Measurements from ENCODE around the gene SPEF1. TPM values are rescaled to one million over a fixed set of nuclear protein-coding genes. Genes with fewer than 3 reads are reported as not detected.
A peak's percentile ranks its signal among the peaks of the same experiment; 100 is the strongest.
"Not testable (repeated sequence)": the region's sequence is repeated elsewhere in the genome, so short reads cannot be mapped to it uniquely, and the experiment has no call there.

The SPEF1 gene, protein sequence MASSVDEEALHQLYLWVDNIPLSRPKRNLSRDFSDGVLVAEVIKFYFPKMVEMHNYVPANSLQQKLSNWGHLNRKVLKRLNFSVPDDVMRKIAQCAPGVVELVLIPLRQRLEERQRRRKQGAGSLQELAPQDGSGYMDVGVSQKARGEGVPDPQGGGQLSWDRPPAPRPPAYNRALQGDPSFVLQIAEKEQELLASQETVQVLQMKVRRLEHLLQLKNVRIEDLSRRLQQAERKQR
- total RNA-seq: under 1 TPM in 1 of 2 experiments, not detected in 1; 0.14 TPM

DNA sequence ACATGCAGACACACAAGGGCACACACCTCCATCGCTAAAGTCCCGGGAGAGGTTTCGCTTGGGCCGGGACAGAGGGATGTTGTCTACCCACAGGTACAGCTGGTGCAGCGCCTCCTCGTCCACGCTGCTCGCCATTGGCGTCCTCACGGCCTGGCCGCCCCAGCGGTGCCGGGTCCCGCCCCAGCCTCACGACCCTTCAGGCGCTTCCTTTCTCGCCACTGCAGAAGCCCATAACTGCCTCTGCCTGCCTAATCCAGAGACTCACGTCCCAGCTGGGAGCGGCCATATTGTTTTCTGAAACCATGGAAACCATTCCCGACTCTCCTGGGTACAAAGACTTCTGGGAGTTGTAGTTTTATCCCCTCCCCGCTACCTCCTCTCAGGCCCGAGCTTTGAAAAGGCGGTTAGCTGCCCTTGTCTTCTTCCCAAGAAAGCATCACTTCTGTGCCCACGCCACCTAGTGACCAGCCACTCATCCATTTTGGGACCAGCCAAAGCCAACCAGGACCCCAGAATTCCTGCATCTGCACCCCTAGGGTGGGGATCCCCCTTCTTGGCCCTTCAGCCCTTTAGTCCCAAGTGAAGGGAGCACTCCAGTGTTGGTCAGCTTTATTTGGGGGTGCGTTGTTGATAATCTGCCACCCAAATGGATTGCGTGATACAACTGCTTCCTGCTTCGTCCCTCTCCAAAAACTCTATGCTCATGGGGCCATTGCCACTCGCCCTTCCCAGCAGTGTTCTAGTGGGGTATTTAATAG, at the start of gene SPEF1:
Gene SPEF1, minus strand, starts transcription at position 296 of the 758 bp plus-strand sequence. Its CDS starts 161 bp downstream, at position 135.
- Mint-ChIP-seq H3K36me3 (ENCODE audit: low read depth) (peaks cover 13% of the 10 kb centered on the region), H3K9me3 (ENCODE audit: low read depth) (no peaks in the 10 kb centered on the region), H3K27ac (peak within 1 kb of the TSS; percentile 51), H3K4me1 (peaks cover 45% of the 10 kb centered on the region), H3K27me3 (peaks cover 15% of the 10 kb centered on the region), H3K4me3 (peak within 1 kb of the TSS; percentile 42)
- ChIA-PET CTCF (interaction anchor here (1.0 to 6.5 kb wide), 3 partner anchors 14 to 39 kb away, joined by 3 to 47 read pairs (median 3); partner anchors contain the start of gene ADISSP), POLR2A (interaction anchor here (0.6 to 1.1 kb wide), 2 partner anchors 10 to 39 kb away, joined by 3 to 5 read pairs; partner anchors contain the start of gene AP5S1)
- intact Hi-C loops (cut with DNase I, micrococcal nuclease): loop anchor here in 1 of 2 experiments (1.0 kb wide), 2 partner anchors 13 to 39 kb away; partner anchors contain the start of gene AP5S1
- peak; percentile 68 for DNase-seq
- ATAC-seq: peak; percentile 65

DNA sequence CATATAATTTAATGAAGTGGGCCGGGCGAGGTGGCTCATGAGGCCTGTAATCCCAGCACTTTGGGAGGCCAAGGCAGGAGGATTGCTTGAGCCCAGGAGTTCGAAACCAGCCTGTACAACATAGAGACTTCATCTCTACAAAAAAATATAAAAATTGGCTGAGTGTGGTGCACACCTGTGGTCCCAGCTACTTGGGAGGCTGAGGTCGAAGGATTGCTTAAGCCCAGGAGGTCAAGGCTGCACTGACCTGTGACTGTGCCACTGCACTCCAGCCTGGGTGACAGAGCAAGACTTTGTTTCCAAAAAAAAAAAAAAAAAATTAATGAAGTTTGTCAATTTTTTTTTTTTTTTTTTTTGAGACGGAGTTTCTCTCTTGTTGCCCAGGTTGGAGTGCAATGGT, 48.6 kb upstream of the SPEF1 start:
- H3K27me3 Mint-ChIP-seq; H3K4me3 Mint-ChIP-seq; POLR2A ChIA-PET; H3K4me1 Mint-ChIP-seq; H3K36me3 Mint-ChIP-seq (ENCODE audit: low read depth); H3K27ac Mint-ChIP-seq; DNase-seq; H3K9me3 Mint-ChIP-seq (ENCODE audit: low read depth); intact Hi-C loops (cut with DNase I, micrococcal nuclease); ATAC-seq: not testable (repeated sequence)
- CTCF ChIA-PET: interaction anchor here (1.2 kb wide), 1 partner anchor 10 kb away, joined by 5 read pairs; the partner anchor contains the start of gene AP5S1

DNA sequence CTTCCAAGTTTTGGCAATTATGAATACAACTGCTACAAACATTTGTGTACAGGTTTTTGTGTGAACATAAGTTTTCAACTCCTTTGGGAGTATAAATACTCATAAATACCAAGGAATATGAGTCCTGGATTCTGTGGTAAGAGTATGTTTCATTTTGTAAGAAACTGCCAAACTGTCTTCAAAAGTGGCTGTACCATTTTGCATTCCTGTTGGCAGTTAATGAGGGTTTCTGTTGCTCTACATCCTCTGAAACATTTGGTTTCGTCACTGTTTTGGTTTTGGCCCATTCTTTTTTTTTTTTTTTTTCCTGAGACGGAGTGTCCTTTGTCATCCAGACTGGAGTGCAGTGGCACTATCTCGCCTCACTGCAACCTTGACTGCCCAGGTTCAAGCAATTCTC, 47.5 kb upstream of the SPEF1 start:
- no peak for ATAC-seq
- no peaks in the 10 kb centered on the region for H3K4me1 Mint-ChIP-seq
- ChIA-PET CTCF (interaction anchor here (0.9 kb wide), 1 partner anchor 50 kb away, joined by 3 read pairs; no protein-coding TSS in a partner anchor), POLR2A (no interaction called here)
- no peak for DNase-seq
- H3K27me3 Mint-ChIP-seq: no peaks in the 10 kb centered on the region
- no peak overlapping the region for H3K27ac Mint-ChIP-seq
- peaks cover 3% of the 10 kb centered on the region for H3K36me3 Mint-ChIP-seq (ENCODE audit: low read depth)
- no peak overlapping the region for H3K4me3 Mint-ChIP-seq
- no peaks in the 10 kb centered on the region for H3K9me3 Mint-ChIP-seq (ENCODE audit: low read depth)
- intact Hi-C loops (cut with DNase I, micrococcal nuclease): no loop called here

DNA sequence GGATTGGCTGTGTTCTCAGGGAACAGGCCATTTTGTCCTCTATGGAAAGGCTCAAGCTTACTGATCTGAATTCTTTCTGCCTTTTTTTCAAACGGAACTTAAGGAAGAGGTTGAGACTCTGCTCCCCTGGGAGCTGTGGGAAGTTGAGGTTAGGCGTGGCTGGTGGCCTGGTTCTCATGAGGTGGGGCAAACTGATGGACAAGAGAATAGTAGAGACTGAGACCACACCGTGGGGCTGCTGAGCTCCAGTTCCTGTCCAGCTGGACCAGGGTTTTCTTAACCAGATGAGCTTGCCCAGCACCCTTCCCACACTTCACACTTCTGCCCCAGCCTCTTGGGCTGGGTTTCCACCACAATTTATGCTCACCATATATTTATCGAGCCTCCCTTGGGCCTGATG, 45.2 kb upstream of the SPEF1 start:
- no peak for ATAC-seq
- CTCF ChIA-PET: interaction anchor here (0.8 to 1.1 kb wide), 2 partner anchors 19 to 24 kb away, joined by 3 to 4 read pairs; no protein-coding TSS in a partner anchor
- H3K27ac Mint-ChIP-seq: no peak overlapping the region
- peaks cover 6% of the 10 kb centered on the region for H3K4me1 Mint-ChIP-seq
- H3K27me3 Mint-ChIP-seq: no peaks in the 10 kb centered on the region
- POLR2A ChIA-PET: no interaction called here
- no peak overlapping the region for H3K4me3 Mint-ChIP-seq
- no peaks in the 10 kb centered on the region for H3K9me3 Mint-ChIP-seq (ENCODE audit: low read depth)
- DNase-seq: no peak
- intact Hi-C loops (cut with DNase I, micrococcal nuclease): no loop called here
- peaks cover 16% of the 10 kb centered on the region for H3K36me3 Mint-ChIP-seq (ENCODE audit: low read depth)

DNA sequence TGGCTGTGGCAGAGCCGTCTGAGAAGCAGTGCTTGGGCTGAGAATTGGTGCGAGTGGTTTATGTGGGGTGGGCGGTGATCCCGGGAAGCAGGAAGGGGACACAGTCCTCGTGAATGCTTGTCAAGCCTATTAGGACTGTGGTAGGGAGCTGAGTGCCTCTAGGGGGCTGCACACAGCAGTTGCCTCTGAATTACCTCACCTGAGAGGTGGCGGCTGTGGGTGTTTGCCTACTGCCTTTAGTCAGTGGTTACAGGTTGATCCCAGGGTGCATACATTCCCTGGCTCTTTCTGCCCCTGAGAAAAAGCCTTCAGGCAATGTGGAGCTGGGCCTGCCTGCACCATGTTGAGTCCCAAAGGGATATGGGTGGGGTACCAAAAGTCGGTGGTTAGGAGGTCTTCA, 44.3 kb upstream of the SPEF1 start:
- peaks cover 16% of the 10 kb centered on the region for H3K36me3 Mint-ChIP-seq (ENCODE audit: low read depth)
- CTCF ChIA-PET: no interaction called here

DNA sequence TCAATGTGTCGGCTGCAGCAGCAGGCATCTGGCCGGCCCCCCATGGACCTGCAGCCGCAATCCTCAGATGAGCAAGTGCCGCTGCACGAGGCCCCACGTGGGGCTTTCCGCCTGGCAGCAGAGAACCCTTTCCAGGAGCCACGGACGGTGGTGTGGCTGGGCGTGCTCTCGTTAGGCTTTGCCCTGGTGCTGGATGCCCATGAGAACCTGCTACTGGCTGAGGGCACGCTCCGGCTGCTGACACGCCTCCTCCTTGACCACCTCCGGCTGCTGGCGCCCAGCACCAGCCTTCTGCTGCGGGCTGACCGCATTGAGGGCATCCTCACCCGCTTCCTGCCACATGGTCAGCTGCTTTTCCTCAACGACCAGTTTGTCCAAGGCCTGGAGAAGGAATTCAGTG, 42.6 kb upstream of the SPEF1 start:
- intact Hi-C loops (cut with DNase I, micrococcal nuclease): loop anchor here in 1 of 2 experiments (5.0 kb wide), 1 partner anchor 1722 kb away; the partner anchor contains the start of gene STK35
- peaks cover 17% of the 10 kb centered on the region for H3K4me1 Mint-ChIP-seq
- peaks cover 16% of the 10 kb centered on the region for H3K36me3 Mint-ChIP-seq (ENCODE audit: low read depth)
- no peaks in the 10 kb centered on the region for H3K9me3 Mint-ChIP-seq (ENCODE audit: low read depth)
- no peak for DNase-seq
- no peak overlapping the region for H3K27ac Mint-ChIP-seq
- CTCF ChIA-PET: interaction anchor here (0.6 to 1.5 kb wide), 2 partner anchors 38 to 131 kb away, joined by 3 to 4 read pairs; partner anchors contain the start of gene CENPB
- no peak overlapping the region for H3K4me3 Mint-ChIP-seq
- POLR2A ChIA-PET: no interaction called here
- no peak for ATAC-seq
- H3K27me3 Mint-ChIP-seq: no peaks in the 10 kb centered on the region

More for the DNA sequence above, 44.3 kb upstream of the SPEF1 start:
- H3K4me3 Mint-ChIP-seq: no peak overlapping the region
- DNase-seq: no peak
- no peaks in the 10 kb centered on the region for H3K9me3 Mint-ChIP-seq (ENCODE audit: low read depth)
- no peaks in the 10 kb centered on the region for H3K27me3 Mint-ChIP-seq
- POLR2A ChIA-PET: no interaction called here
- ATAC-seq: no peak
- intact Hi-C loops (cut with DNase I, micrococcal nuclease): no loop called here
- H3K4me1 Mint-ChIP-seq: peaks cover 6% of the 10 kb centered on the region
- no peak overlapping the region for H3K27ac Mint-ChIP-seq

DNA sequence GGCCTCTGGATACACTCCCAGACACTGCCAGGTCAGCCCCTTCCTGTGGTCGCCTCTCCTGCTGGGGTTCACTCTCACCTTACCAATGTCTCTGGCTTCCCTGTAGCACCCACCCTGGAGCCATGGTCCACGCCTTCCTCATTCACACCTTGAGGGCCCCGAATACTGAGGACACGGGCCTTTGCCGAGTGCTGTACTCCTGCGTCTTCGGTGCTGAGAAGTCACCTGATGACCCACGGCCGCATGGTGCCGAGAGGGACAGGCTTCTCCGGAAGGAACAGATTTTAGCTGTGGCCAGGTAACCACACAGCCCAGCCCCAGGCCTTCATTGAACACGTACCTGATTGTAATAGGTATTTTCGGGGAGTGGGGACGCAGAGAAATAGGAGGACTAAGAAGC, 40.7 kb upstream of the SPEF1 start:
- ATAC-seq (no peak), DNase-seq (no peak)
- peak overlapping the region; percentile 96 for H3K27ac Mint-ChIP-seq
- H3K9me3 Mint-ChIP-seq (ENCODE audit: low read depth): no peaks in the 10 kb centered on the region
- H3K4me1 Mint-ChIP-seq: peaks cover 18% of the 10 kb centered on the region
- H3K27me3 Mint-ChIP-seq: no peaks in the 10 kb centered on the region
- intact Hi-C loops (cut with DNase I, micrococcal nuclease): loop anchor here in 1 of 2 experiments (2.0 to 5.0 kb wide), 2 partner anchors 33 to 1720 kb away; partner anchors contain the start of gene STK35
- H3K36me3 Mint-ChIP-seq (ENCODE audit: low read depth): peaks cover 15% of the 10 kb centered on the region
- CTCF ChIA-PET: interaction anchor here (0.6 to 4.0 kb wide), 4 partner anchors 33 to 416 kb away, joined by 3 to 28 read pairs (median 7); partner anchors contain the start of gene ADISSP
- POLR2A ChIA-PET: no interaction called here
- peak overlapping the region; percentile 89 for H3K4me3 Mint-ChIP-seq

DNA sequence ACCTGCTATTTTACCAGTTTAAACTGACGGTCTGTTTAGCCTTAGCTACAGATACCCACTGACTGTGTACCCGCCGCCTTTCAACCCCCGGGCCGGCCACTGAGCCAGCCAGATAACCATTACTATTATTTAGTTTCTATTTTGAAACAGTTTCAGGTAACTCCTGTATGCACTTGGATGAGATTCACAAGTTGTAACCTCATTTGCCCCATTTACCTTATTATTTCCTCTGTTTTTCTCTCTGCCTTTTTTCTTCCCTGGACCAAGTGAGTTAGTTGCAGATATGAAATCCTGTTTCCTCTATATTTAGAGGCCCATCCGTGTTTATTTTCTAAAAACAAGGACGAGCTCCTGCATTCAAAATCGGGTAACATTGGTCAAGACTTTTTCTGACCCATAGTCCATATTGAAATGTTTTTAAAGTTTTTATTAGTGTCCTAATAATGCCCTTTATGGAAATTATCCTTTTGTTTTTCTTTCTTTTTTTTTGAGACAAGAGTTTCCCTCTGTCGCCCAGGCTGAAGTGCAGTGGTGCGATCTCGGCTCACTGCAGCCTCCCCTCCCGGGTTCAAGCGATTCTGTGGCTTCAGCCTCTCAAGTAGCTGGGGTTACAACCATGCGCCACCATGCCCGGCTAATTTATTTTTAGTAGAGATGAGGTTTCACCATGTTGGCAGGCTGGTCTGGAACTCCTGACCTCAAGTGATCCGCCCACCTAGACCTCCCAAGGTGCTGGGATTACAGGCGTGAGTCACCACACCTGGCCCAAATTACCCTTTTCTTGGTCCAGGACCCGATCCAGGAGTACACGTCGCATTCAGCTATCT, 39.9 kb upstream of the SPEF1 start:
- peak overlapping the region; percentile 96 for H3K27ac Mint-ChIP-seq
- no peaks in the 10 kb centered on the region for H3K9me3 Mint-ChIP-seq (ENCODE audit: low read depth)
- CTCF ChIA-PET: interaction anchor here (0.6 to 4.3 kb wide), 23 partner anchors 9 to 869 kb away, joined by 3 to 44 read pairs (median 4); partner anchors contain the start of genes ADISSP, CDC25B, CENPB and SPEF1
- POLR2A ChIA-PET: interaction anchor here (0.8 to 1.6 kb wide), 3 partner anchors 34 to 53 kb away, joined by 3 to 7 read pairs (median 5); partner anchors contain the start of genes ADISSP, CENPB and SPEF1
- intact Hi-C loops (cut with DNase I, micrococcal nuclease): loop anchor here (1.0 to 5.0 kb wide), 11 partner anchors 10 to 1719 kb away; partner anchors contain the start of genes ADISSP (in 2 of the 2), CENPB (in 2 of the 2), MAVS (in 2 of the 2) and PANK2 (in 1 of the 2)
- H3K36me3 Mint-ChIP-seq (ENCODE audit: low read depth): peaks cover 13% of the 10 kb centered on the region
- H3K4me1 Mint-ChIP-seq: peaks cover 25% of the 10 kb centered on the region
- H3K4me3 Mint-ChIP-seq: peak overlapping the region; percentile 89
- DNase-seq (no peak), ATAC-seq (no peak)
- no peaks in the 10 kb centered on the region for H3K27me3 Mint-ChIP-seq

DNA sequence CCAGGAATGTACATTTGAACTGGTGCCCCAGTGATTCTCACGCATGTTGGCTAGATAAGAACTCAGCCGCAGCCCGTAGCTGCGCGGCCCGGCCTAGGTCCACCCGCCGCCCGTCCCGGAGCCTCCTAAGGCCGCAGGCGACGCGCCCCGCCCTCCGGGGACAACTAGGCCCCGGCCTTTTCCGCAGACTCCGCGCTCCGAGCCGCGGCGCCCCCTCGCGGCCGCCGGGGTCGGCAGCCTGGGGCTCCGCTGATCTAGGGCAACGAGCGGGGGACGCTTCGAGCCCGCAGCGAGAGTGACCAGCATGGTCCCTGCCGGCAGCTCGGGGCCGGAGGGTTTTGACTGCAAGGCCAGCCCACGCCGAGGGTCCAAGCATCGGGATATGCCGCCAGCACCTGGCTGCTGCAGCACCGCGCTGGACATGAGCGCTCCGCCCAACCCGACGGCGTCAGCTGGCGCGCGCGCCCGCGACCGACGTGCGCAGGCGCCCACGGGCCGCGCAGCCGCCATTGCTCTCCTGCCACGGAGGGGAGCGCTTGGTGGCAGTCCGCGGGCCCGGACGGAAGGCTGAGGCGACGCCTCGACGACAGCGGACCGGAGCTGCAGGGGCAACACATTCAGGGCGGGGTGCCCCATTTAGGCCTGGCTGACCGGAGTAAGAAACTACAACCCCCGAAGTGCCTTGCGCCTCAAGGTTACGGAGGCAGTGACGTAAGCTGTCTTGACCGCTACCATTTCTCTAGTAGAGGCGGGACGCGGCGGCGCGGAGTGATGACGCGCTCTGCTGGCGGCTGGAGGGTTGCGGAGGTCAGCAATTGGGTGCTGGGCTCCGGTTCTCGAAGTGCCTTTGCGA, 39.0 kb upstream of the SPEF1 start, which contains the start of gene AP5S1:
Gene AP5S1, plus strand, starts transcription at position 500 of the 853 bp plus-strand sequence. CDS start 1,571 bp downstream, outside the sequence.
- DNase-seq (peak; percentile 96), ATAC-seq (peak; percentile 86)
- H3K36me3 Mint-ChIP-seq (ENCODE audit: low read depth): peaks cover 13% of the 10 kb centered on the region
- ChIA-PET CTCF (interaction anchor here (0.6 to 4.3 kb wide), 22 partner anchors 8 to 187 kb away, joined by 3 to 44 read pairs (median 4); partner anchors contain the start of genes ADISSP, CDC25B, CENPB and SPEF1), POLR2A (interaction anchor here (0.8 to 1.6 kb wide), 4 partner anchors 24 to 52 kb away, joined by 3 to 7 read pairs (median 4); partner anchors contain the start of genes ADISSP, CDC25B, CENPB and SPEF1)
- H3K27ac Mint-ChIP-seq: peak within 1 kb of the TSS; percentile 96
- no peaks in the 10 kb centered on the region for H3K9me3 Mint-ChIP-seq (ENCODE audit: low read depth)
- H3K4me1 Mint-ChIP-seq: peaks cover 33% of the 10 kb centered on the region
- H3K27me3 Mint-ChIP-seq: no peaks in the 10 kb centered on the region
- intact Hi-C loops (cut with DNase I, micrococcal nuclease): loop anchor here (1.0 to 5.0 kb wide), 11 partner anchors 9 to 1718 kb away; partner anchors contain the start of genes ADISSP (in 2 of the 2), CENPB (in 2 of the 2), MAVS (in 2 of the 2) and PANK2 (in 1 of the 2)
- H3K4me3 Mint-ChIP-seq: peak within 1 kb of the TSS; percentile 89

Measured in activated CD4-positive, alpha-beta T cell treated with anti-CD3 and anti-CD28 coated beads for 36 hours (primary cell).